ENCODE results near the gene MYOCOS. TPM values are rescaled to one million over a fixed set of nuclear protein-coding genes. Genes with fewer than 3 reads are reported as not detected.

MYOCOS gene
- total RNA-seq, 1 donor from 2014 or later: 0.08 TPM

GRCh38 chr1:171636141-171636540, 14.1 kb downstream of the MYOCOS start:
- Mint-ChIP-seq H3K27me3 (ENCODE audit: insufficient read depth) (peaks cover 5% of the 10 kb centered on the region), H3K4me3 (no peak overlapping the region), H3K27ac (no peak overlapping the region), H3K4me1 (ENCODE audit: low read depth) (no peaks in the 10 kb centered on the region), H3K9me3 (no peaks in the 10 kb centered on the region), H3K36me3 (ENCODE audit: low read depth) (no peaks in the 10 kb centered on the region)
- intact Hi-C loops (cut with micrococcal nuclease): no loop called here
- no peak for DNase-seq (ENCODE audit: low spot score)

DNA sequence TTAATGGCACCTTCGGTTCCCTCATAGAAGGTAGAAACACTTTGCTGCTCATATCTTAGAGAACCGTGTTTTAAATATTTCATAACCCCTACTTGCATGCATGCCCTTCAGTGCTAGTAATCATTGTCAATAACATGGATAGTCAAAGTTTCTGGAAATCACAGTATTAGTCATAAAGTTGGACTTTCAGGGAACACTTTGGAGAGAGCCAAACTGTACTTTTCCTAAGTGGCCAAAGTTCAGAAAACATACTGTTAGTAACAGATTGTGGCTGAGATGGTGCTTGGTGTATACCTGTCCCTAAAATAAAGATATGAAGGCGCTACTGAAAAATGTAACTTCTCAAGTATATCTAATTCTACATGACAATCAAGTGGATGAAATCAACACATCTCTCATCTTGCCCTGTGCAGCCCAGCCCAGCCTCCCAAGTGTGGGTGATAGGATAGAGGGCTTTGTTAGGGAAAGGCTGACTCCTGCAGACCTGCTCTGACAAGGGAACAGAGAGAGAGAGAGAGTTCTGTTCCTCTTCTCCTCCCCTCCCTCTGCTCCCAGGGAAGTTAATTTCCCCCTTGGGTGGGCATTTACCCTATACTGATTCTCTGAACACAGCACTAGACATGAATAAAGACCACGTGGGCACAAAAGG, 16.0 kb downstream of the MYOCOS start:
- DNase-seq (ENCODE audit: low spot score): no peak
- H3K27me3 Mint-ChIP-seq (ENCODE audit: insufficient read depth): peaks cover 7% of the 10 kb centered on the region
- H3K9me3 Mint-ChIP-seq: no peaks in the 10 kb centered on the region
- no peak overlapping the region for H3K27ac Mint-ChIP-seq
- no peaks in the 10 kb centered on the region for H3K4me1 Mint-ChIP-seq (ENCODE audit: low read depth)
- intact Hi-C loops (cut with micrococcal nuclease): no loop called here
- H3K4me3 Mint-ChIP-seq: no peak overlapping the region
- no peaks in the 10 kb centered on the region for H3K36me3 Mint-ChIP-seq (ENCODE audit: low read depth)

DNA sequence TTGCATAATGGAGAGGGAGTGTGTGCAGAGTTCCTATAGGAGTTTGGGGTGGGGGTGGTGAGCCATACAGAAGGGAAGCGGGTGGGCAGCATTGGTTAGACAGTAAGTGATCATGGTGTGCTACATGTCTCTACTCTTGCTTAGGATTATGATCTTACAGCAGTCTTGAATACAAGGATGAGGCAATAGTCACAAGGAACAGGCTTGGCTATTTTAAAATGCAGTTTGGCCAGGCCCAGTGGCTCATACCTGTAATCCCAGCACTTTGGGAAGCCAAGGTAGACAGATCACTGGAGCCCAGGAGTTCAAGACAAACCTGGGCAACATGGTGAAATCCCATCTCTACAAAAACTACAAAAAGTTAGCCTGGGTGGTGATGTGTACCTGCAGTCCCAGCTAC, 18.2 kb downstream of the MYOCOS start:
- intact Hi-C loops (cut with micrococcal nuclease): no loop called here

DNA sequence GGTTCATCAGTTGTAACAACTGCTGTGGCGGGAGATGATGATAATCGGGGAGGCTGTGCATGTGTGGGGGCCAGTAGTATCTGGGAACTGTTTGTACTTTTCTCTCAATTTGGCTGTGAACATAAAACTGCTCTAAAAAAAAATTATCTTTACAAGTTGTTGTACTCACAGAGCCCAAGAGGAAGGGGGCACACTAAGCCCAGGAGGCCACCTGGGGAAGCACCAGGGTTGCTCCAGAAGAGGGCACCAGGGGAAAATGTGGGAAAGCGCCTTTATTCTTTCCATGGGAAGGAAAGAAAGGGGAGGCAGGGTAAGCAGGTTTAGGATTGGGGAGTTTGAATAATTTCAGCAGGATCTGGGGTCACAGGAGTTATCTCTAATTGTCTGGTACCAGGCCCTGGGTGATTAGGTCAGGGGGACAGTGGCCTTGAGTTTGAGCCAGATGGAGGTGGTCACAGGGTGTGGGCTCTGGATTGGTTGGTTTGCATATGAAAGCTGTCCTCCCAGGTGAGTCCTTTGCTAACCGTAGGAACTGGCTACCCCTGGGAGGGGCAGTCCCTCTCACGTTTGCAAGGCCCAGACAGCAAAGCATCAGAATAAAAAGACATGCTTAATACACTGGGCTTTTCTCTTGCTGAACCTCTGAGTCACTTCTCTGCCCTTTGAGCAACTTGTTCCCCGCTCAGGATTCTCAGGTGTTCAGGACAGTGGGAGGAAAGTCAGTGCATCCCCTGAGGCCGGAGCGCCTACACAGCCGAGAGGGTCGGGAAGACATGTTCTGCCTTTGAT, 19.2 kb downstream of the MYOCOS start:
- Mint-ChIP-seq H3K36me3 (ENCODE audit: low read depth) (no peaks in the 10 kb centered on the region), H3K9me3 (no peaks in the 10 kb centered on the region), H3K27ac (no peak overlapping the region), H3K4me1 (ENCODE audit: low read depth) (peaks cover 10% of the 10 kb centered on the region), H3K4me3 (no peak overlapping the region), H3K27me3 (ENCODE audit: insufficient read depth) (peaks cover 11% of the 10 kb centered on the region)
- no peak for DNase-seq (ENCODE audit: low spot score)
- intact Hi-C loops (cut with micrococcal nuclease): no loop called here

More for the DNA sequence above, 18.2 kb downstream of the MYOCOS start:
- H3K27ac Mint-ChIP-seq: no peak overlapping the region
- DNase-seq (ENCODE audit: low spot score): no peak
- peaks cover 11% of the 10 kb centered on the region for H3K27me3 Mint-ChIP-seq (ENCODE audit: insufficient read depth)
- peaks cover 7% of the 10 kb centered on the region for H3K4me1 Mint-ChIP-seq (ENCODE audit: low read depth)
- no peaks in the 10 kb centered on the region for H3K9me3 Mint-ChIP-seq
- H3K4me3 Mint-ChIP-seq: no peak overlapping the region
- H3K36me3 Mint-ChIP-seq (ENCODE audit: low read depth): no peaks in the 10 kb centered on the region

- H3K27me3 Mint-ChIP-seq (ENCODE audit: insufficient read depth): peaks cover 11% of the 10 kb centered on the region
- H3K27ac Mint-ChIP-seq: no peak overlapping the region
- intact Hi-C loops (cut with micrococcal nuclease): no loop called here
- H3K36me3 Mint-ChIP-seq (ENCODE audit: low read depth): no peaks in the 10 kb centered on the region
- no peak overlapping the region for H3K4me3 Mint-ChIP-seq
- no peak for DNase-seq (ENCODE audit: low spot score)
- no peaks in the 10 kb centered on the region for H3K9me3 Mint-ChIP-seq
- peaks cover 10% of the 10 kb centered on the region for H3K4me1 Mint-ChIP-seq (ENCODE audit: low read depth)
These were observed 20.2 kb downstream of the MYOCOS start for GRCh38 chr1:171642197-171642596.

DNA sequence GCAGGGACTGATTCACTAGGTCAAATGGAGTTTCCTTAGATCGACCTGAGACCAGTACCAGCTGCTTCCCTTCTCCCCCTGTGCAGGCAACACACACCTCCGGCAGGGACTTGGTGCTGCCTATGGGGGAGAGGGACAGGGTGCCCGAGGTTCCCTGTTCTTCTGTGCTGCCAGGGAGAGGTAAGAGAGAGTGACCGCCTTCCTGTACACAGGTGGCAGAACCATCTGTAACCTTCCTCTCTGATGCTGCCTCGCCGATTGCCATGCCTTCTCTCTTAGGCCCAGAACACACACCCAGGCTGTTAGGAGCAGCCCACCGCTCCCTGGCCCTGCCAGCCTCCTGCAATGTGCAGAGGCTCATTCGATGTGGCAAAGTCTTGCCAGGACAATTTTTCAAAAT, 21.1 kb downstream of the MYOCOS start:
- DNase-seq (ENCODE audit: low spot score): no peak

GRCh38 chr1:171644805-171645483, 22.9 kb downstream of the MYOCOS start:
- H3K27me3 Mint-ChIP-seq (ENCODE audit: insufficient read depth): peaks cover 7% of the 10 kb centered on the region
- intact Hi-C loops (cut with micrococcal nuclease): loop anchor here (1.0 kb wide), 3 partner anchors 96 to 340 kb away; partner anchors contain the start of gene METTL13

More for the DNA sequence above, 21.1 kb downstream of the MYOCOS start:
- peaks cover 11% of the 10 kb centered on the region for H3K27me3 Mint-ChIP-seq (ENCODE audit: insufficient read depth)
- intact Hi-C loops (cut with micrococcal nuclease): no loop called here
- H3K9me3 Mint-ChIP-seq: no peaks in the 10 kb centered on the region
- no peaks in the 10 kb centered on the region for H3K36me3 Mint-ChIP-seq (ENCODE audit: low read depth)
- peaks cover 10% of the 10 kb centered on the region for H3K4me1 Mint-ChIP-seq (ENCODE audit: low read depth)
- no peak overlapping the region for H3K27ac Mint-ChIP-seq
- no peak overlapping the region for H3K4me3 Mint-ChIP-seq

DNA sequence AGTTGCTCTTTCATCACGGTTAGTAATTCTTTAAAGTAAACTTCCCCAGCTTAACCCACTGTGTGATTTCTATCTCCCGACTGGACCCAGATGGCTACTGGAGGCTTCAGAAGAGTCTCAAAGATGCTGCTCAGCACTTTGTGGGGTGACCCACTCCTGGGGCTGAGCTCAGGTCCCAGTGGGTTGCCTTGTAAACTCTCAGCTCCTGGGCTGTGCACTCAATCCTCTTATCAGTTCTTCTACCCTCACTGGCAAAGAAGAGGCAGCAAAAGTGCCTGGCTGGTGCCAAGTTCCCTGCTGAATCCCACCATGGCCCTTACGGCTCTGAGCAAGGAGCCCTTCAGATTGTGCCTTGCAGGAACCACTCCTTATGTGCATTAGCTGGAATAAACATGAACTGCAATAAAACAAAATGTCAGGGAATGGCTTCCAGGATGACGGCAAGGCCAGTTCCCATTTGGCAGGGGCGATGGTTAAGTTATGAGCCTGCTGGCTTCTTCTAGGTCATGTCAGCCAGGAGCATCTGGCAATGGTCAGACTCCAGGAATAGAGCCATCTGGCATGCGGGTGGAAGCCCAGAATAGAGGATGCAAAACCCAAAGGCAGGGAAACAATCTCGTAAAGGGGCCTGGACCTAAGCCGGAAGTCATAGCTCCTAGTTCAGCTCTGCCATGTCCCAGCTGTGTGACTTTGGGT, 23.7 kb downstream of the MYOCOS start:
- Mint-ChIP-seq H3K4me1 (ENCODE audit: low read depth) (peaks cover 10% of the 10 kb centered on the region), H3K27ac (no peak overlapping the region), H3K9me3 (no peaks in the 10 kb centered on the region), H3K27me3 (ENCODE audit: insufficient read depth) (peaks cover 6% of the 10 kb centered on the region), H3K36me3 (ENCODE audit: low read depth) (no peaks in the 10 kb centered on the region), H3K4me3 (no peak overlapping the region)
- DNase-seq (ENCODE audit: low spot score): no peak
- intact Hi-C loops (cut with micrococcal nuclease): loop anchor here (1.0 kb wide), 3 partner anchors 96 to 340 kb away; partner anchors contain the start of gene METTL13

More at GRCh38 chr1:171644805-171645483, 22.9 kb downstream of the MYOCOS start:
- Mint-ChIP-seq H3K4me1 (ENCODE audit: low read depth) (peaks cover 10% of the 10 kb centered on the region), H3K4me3 (no peak overlapping the region), H3K9me3 (no peaks in the 10 kb centered on the region), H3K27ac (no peak overlapping the region), H3K36me3 (ENCODE audit: low read depth) (no peaks in the 10 kb centered on the region)
- peak; percentile 63 for DNase-seq (ENCODE audit: low spot score)

GRCh38 chr1:171646249-171646560, 24.2 kb downstream of the MYOCOS start:
- H3K27me3 Mint-ChIP-seq (ENCODE audit: insufficient read depth): peaks cover 11% of the 10 kb centered on the region
- peaks cover 10% of the 10 kb centered on the region for H3K4me1 Mint-ChIP-seq (ENCODE audit: low read depth)
- no peak overlapping the region for H3K27ac Mint-ChIP-seq
- intact Hi-C loops (cut with micrococcal nuclease): no loop called here
- H3K36me3 Mint-ChIP-seq (ENCODE audit: low read depth): no peaks in the 10 kb centered on the region
- no peak for DNase-seq (ENCODE audit: low spot score)
- no peaks in the 10 kb centered on the region for H3K9me3 Mint-ChIP-seq
- H3K4me3 Mint-ChIP-seq: no peak overlapping the region

GRCh38 chr1:171652234-171652822, 30.3 kb downstream of the MYOCOS start, which contains the start of gene MYOC:
Gene MYOC (minus strand): TSS chr1:171652688. CDS start chr1:171652611, 77 bp downstream.
- no peaks in the 10 kb centered on the region for H3K36me3 Mint-ChIP-seq (ENCODE audit: low read depth)
- peaks cover 13% of the 10 kb centered on the region for H3K4me1 Mint-ChIP-seq (ENCODE audit: low read depth)
- intact Hi-C loops (cut with micrococcal nuclease): no loop called here
- no peak for DNase-seq (ENCODE audit: low spot score)
- no peak within 1 kb of the TSS for H3K4me3 Mint-ChIP-seq
- H3K27ac Mint-ChIP-seq: no peak within 1 kb of the TSS
- H3K9me3 Mint-ChIP-seq: no peaks in the 10 kb centered on the region
- H3K27me3 Mint-ChIP-seq (ENCODE audit: insufficient read depth): peaks cover 25% of the 10 kb centered on the region

- intact Hi-C loops (cut with micrococcal nuclease): loop anchor here (2.0 kb wide), 1 partner anchor 331 kb away; no protein-coding TSS in a partner anchor
- no peak for DNase-seq (ENCODE audit: low spot score)
- H3K36me3 Mint-ChIP-seq (ENCODE audit: low read depth): no peaks in the 10 kb centered on the region
- no peak overlapping the region for H3K27ac Mint-ChIP-seq
- peaks cover 25% of the 10 kb centered on the region for H3K27me3 Mint-ChIP-seq (ENCODE audit: insufficient read depth)
- H3K4me3 Mint-ChIP-seq: no peak overlapping the region
- H3K9me3 Mint-ChIP-seq: no peaks in the 10 kb centered on the region
- H3K4me1 Mint-ChIP-seq (ENCODE audit: low read depth): peaks cover 13% of the 10 kb centered on the region
These were observed 31.8 kb downstream of the MYOCOS start for GRCh38 chr1:171653796-171654195.

DNA sequence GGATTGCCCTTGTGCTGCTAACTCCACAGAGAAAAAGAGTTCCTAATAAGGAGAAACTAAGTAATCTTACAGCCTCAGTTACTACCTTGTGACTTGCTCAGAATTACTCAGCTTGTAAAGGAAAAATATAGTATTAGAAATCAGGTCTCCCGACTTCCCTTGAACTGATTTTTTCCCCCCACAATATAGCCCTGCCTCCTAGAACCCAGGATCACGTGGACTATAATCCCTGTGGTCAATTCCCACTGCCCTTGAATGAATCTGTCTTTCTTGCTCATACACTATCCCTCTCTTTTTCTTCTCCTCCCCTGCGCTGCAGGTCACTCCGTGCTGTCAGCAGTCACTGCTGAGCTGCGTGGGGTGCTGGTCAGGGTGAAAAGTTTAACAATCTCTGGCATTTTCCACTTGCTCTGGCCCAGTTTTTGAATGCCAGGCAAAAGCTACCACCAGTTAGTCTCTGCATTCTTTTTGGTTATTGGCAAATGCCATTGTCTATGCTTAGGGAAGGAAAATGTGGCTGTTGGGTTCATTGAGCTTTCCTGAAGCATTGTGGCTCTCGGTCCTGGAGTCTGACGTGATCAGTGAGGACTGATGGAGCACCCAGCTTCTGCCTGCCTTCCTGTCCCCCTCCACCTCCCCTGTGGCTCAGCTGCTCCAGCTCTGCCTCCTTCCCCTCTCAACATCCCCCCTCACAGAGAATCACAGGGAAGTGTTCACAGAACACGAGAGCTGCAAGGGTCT, 32.3 kb downstream of the MYOCOS start:
- intact Hi-C loops (cut with micrococcal nuclease): loop anchor here (2.0 kb wide), 1 partner anchor 330 kb away; no protein-coding TSS in a partner anchor
- DNase-seq (ENCODE audit: low spot score): no peak
- H3K27me3 Mint-ChIP-seq (ENCODE audit: insufficient read depth): peaks cover 25% of the 10 kb centered on the region
- H3K4me1 Mint-ChIP-seq (ENCODE audit: low read depth): peaks cover 13% of the 10 kb centered on the region
- no peak overlapping the region for H3K27ac Mint-ChIP-seq
- no peak overlapping the region for H3K4me3 Mint-ChIP-seq
- no peaks in the 10 kb centered on the region for H3K36me3 Mint-ChIP-seq (ENCODE audit: low read depth)
- H3K9me3 Mint-ChIP-seq: no peaks in the 10 kb centered on the region

Measured in activated T-helper 1 cell treated with anti-CD3 and anti-CD28 coated beads, Interleukin-12 subunit alpha, Interleukin-12 subunit beta, Interleukin-2, Interleukin-4 antibody, amounts not matched to agents 30 ng/mL and 10 ng/mL and 1 ng/mL, durations not matched to agents 14 hours and 24 hours and 36 hours (primary cell).